Measurements from ENCODE around the gene TANC1. TPM values are rescaled to one million over a fixed set of nuclear protein-coding genes. Genes with fewer than 3 reads are reported as not detected.
"Not testable (repeated sequence)": the region's sequence is repeated elsewhere in the genome, so short reads cannot be mapped to it uniquely, and the experiment has no call there.

Gene TANC1
- polyA plus RNA-seq, 5 donors: 39.5 to 59.6 (median 55.1) TPM

- DNase-seq: peak; percentile 45 to 48
Observed at GRCh38 chr2:159086342-159086741, 117.9 kb downstream of the TANC1 start.

DNA sequence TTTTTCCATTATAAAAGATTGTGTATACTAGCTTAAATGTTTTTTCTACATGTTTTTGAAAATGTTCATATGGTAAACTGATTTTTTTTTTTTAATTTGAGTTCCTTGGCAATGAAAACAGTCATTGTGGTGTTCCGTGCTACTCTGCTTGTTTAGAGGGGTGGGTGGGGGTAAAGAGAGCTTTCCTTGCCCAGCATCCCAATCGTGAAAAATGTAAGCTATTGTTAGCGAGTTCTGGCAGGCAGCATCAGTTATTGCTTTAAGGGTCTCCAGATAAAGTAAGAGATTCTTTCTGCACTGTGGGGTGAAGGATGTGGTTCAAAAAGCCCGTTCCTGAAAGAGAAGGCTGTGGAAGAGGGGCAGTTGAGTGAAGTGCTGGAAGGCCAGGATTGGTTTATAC lies 118.4 kb downstream of the TANC1 start:
- peak; percentile 68 to 72 for DNase-seq

- no peak for DNase-seq
Observed at GRCh38 chr2:159088906-159089305, 120.5 kb downstream of the TANC1 start.

DNA sequence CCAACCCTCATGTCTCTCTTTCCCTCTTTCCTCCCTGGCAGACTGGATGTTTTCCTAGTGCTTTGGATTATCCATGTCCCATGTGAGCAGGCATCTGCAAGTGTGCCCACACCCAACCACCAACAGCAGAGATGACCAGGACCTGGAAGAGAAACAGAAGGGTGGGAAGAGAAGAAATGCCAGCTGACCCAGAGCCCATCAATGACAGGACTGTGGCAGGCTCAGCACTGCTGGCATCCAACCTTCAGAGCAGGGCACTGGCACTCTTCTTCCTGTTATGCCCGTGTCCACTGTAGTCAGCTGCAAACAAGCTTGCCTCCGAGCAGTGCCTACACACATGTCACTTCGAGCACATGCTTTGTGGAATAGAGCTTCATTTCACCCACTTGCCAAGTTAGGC lies 121.1 kb downstream of the TANC1 start:
- no peak for DNase-seq

DNA sequence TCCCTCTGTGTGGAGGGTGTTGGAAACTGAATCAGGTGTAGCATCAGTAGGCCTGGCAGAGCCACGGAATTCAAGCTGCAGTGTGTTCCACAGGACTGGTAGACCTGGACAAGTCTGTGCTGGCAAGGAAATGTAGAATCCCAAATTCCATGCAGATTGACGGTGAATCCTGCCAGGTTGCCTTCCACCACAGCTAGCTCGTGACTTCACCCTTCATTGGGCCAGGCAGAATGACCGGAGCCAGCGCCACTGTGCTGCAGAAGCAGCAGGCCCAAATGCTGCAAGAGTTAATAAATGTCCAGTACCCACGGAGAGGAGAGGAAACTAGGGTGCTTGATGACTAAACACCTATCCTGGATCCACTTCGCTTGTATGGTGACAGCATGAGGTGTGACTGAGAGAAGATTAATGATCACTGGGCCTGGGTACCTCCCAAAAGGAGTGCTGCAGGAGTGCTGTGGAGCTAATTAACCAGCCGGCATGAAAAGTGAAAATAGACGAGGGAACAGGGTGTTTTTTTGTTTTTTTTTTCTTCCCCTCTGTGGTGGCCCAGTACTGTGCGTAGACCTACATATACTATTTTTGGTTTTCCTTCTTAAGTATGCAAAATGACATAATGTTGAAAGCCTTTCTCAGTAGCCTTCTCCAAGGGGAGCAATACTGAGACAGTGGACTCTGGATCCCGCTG lies 122.2 kb downstream of the TANC1 start:
- DNase-seq: no peak

DNA sequence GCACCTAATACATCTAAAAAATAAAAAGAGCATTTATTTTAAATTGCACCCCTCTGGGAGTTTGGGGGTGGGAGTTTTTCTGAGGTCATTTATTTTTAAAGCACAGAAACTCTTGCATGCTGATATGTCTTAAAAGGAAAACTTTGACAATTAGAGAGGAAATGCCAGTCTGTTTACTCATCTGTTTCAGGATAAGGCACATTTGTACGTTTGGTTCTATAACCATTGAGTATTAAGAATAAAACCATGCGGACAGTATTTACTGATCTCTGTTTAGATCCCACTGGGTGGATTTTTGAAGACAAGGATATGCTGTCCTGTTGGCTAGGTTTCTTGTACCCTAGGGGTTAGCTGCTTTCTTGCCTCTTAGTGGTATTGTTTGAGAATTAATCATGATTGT lies 122.9 kb downstream of the TANC1 start:
- DNase-seq: no peak

DNA sequence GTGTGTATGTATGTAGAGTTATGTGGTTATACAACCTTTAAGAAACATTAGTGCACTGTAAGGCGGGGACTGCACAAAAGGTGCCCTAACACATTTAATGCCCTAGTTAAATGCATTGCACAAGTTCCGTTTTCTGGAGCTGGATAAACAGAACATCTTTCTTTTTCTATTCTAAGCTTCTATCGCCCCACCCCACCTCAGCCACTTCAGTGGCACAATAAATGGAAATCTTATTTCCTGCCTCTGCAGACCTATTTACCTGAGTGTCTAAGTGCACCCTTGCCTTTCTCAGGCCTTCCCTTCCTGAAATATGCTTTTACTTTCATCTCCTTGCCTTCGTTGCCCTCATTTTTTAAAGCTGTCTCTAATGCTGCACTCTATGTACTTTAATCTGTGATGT lies 123.5 kb downstream of the TANC1 start:
- no peak for DNase-seq

GRCh38 chr2:159093497-159093896 lies 125.1 kb downstream of the TANC1 start:
- DNase-seq: no peak

DNA sequence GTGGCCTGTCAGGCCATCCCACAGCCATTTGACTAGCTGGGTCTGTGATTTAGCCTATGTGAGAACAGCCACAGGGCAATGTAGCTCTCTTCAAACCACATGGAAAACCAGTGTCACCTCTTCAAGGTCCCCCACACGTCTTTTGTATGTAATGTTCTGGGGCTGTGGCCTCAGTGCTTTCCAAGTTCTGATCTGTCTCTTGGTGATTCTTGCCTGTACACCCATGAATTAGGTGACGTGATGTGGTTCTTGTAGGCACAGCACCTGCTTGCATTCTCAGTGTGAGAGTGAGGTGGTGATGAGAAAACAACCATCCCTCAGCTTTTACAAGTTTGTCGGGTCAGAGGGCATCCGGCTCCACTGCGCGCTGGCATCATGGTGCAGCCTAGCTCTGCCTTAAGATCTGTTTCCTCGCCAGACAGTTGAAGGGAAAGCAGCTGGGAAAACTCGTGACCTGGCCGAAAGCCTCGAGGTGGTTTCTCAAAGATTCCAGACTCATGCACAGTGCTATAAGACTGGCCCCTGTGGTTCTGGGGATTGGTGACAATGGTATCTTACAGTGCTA lies 125.8 kb downstream of the TANC1 start:
- DNase-seq: no peak

DNA sequence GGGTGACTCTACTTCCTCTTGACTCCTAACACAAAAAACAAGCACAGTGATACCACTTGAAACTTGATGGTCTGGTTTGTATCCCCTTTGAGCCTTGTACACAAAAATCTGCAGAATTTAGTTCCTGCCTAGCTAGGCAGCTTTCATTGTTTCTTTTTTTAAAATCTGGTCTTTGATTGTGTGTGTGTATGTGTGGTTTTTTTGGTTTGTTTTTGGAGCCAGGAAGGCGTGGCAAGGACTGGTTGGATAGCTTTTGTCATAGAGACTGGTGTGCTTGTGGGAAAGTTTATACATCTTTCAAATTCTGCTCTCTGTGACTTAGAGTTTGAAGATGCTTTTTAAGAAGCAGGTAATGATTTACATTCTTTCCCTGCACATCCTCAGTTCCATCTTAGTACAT lies 127.4 kb downstream of the TANC1 start:
- DNase-seq: no peak

- not testable (repeated sequence) for DNase-seq
Observed at GRCh38 chr2:159096302-159096855, 127.9 kb downstream of the TANC1 start.

DNA sequence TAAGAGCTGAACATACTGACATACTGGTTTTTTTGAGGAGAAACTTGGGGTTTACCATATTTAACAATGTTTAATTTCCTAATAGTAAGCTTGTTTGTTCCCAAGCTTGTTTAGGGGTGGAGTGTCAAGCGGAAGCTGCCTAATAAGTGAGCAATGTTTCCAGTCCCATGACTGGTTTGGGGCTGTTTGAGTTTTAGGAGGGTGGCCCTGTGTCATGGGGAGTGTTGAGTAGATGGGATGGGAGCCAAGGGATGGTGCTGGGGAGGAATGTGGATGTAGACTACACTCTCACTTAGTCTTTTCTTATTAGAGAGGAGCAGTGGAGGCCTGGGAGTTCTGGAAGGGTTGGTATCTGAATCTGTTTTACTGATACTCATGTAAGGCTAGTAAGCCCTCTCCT lies 128.5 kb downstream of the TANC1 start:
- no peak for DNase-seq

DNA sequence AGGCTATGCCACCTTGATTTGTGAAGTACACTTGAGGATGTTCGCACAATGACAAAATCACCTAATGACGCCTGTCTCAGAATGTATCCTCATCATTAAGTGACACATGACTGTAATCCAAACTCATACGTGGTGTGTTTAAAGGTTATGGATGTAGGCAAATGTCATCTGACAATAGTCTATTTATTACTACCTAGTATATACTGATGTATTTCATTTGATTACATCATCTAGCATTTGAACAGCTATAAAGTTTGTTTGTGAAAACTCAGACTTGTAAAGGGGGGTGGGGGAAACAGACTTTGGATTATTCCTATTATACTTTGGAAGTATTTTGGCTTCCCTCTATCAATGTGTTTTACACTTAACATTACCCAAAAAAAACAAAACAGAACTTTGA lies 129.9 kb downstream of the TANC1 start:
- DNase-seq: no peak

- DNase-seq: no peak
Observed at GRCh38 chr2:159098921-159099411, 130.5 kb downstream of the TANC1 start.

- DNase-seq: no peak
Observed at GRCh38 chr2:159101755-159102489, 133.5 kb downstream of the TANC1 start.

GRCh38 chr2:159103411-159103810 lies 135.0 kb downstream of the TANC1 start:
- DNase-seq: no peak

GRCh38 chr2:159106109-159106508 lies 137.7 kb downstream of the TANC1 start:
- DNase-seq: no peak

DNA sequence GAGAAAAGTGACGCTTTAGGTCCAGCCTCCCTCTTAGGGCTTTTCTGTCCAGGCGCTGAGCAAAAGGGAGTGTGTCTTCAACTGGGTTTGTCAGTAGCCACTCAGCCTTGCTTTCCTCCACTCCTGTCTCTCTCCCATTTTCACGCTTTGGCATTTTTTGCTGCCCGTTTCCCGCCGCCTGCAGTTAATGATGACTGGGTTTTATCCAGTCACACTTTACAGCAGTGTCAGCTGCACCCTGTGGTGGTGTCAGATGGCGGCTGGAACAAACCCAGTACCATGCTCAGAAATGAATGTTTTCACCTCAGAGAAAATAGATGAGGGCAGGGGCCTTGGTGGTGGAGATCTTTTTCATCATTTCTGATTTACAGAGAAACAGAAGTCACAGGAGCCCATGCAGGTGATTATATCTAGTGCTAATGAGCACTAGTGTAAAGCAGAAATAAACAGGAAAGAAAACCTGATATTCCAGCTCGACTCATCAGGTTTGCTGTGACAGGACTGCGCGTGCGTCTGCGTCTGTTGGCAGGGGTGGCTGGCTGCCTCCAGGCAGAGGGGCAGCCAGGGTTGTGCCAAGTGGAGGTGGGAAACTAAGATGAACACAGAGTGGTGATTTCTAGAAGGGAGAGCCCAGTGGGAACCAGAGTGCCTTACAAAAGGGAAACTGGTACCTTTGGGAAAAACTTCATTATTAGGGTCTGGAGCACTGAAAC lies 139.9 kb downstream of the TANC1 start:
- no peak for DNase-seq

DNA sequence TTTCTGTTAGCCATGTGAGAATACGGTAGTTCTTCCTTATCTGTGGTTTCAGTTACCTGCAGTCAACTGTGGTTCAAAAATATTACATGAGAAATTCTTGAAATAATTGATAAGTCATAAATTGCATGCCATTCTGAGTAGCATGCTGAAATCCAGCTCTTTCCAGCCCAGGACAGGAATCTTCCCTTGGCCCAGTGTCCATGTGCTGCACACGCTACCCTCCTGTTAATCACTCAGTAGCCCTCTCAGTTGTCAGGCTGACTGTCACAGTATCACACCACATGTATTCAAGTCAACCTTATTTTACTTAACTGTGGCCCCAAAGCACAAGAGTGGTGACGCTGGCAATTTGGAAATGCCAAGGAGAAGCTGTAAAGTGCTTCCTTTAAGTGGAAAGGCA lies 141.1 kb downstream of the TANC1 start:
- DNase-seq: no peak

DNA sequence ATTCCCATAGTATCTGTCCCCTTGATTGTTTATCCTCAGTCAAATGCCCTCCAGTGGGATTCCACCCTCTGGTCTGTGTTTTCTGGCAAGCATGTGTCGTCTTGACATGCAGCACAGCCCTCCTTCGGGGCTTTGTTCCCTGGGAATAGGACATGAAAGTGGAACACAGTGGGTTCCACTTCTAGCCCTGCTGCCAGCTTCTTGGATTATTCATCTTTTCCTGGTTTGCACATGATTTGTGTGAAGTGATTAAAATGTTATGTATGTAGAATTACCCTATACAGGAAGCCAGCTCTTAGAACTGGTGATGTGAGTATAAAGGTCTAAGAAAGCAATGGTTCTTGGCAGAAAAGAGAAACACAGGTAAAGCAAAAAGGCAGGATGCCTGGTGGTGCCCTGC lies 142.3 kb downstream of the TANC1 start:
- no peak for DNase-seq

DNA sequence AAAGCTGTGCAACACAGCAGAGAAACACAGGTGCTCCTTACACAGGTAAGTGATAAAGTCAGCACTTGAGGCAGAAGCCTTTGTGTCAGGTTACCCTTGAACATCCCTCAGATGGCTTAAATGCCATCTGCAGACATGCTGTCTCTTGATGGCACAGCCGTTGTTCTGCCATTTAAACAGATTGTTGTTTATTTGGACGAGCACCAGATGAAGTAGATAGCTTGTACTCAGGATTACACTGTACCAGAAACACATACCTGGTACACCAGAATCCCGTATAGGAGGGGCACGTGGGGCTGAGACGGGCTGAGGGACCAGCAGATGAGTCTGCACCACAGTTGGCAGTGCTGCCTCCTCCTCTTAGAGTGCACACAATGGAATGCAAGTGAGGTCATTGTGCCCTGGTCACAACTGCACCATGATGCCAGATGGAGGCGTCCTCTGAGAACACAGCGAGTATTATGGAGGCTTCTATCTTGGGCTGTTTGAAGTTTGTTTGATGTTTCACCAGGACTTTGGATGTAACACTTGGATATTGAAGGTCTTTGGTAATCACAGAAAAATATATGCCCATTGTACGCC lies 143.0 kb downstream of the TANC1 start:
- DNase-seq: no peak

DNA sequence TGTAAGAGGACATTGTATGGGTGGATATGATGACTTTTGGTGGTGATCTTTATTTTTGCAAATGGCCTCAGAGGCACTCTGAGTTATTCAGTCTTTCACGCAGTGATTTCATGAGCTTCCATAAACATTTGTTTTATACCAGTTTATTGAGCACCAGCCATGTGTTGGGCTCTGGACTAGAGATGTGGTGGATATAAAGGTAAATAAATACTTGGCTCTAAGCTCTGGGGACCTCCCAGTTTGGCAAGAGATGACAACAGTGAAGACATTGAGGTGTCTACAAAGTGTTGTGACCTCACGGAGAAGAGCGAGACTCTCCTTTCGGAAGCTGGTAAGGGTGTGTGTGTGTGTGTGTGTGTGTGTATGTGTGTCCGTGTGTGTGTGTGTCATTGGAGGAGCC lies 146.4 kb downstream of the TANC1 start:
- DNase-seq: no peak

All from right lung (tissue), 5 donors.